SU-DHL-6 (cell line): ENCODE data around the gene ZFHX2.

Experiments
- H2AFZ ChIP-seq: fragments of 200-600 bp; sonication (generic); 2 replicates; pipeline ENCODE4 v1.6.1; 2014; ENCODE audit warnings: low read depth, mild to moderate bottlenecking, moderate library complexity, mixed read lengths, antibody characterized with exemption, low read length; ENCODE audit not compliant: severe bottlenecking
- H3F3A ChIP-seq: fragments of 200-600 bp; shearing (Covaris generic); 2 replicates; pipeline ENCODE4 v1.6.0; 2016; ENCODE audit warnings: antibody characterized with exemption, mild to moderate bottlenecking; ENCODE audit not compliant: insufficient read depth
- H3K27ac ChIP-seq: fragments of 200-600 bp; sonication (generic); 2 replicates; pipeline ENCODE4 v1.5.1; 2016; ENCODE audit warnings: low read depth, mild to moderate bottlenecking, low read length, moderate library complexity, mixed read lengths
- H3K27me3 ChIP-seq: fragments of 200-600 bp; sonication (generic), shearing (Covaris generic); 2 replicates; pipeline ENCODE4 v1.6.0; 2014; ENCODE audit warnings: mild to moderate bottlenecking, low read length
- H3K36me3 ChIP-seq: fragments of 200-600 bp; sonication (generic); 2 replicates; pipeline ENCODE4 v1.6.1; 2014; ENCODE audit warnings: mild to moderate bottlenecking, low read length, mixed read lengths
- H3K4me2 ChIP-seq: fragments of 300-600, 200-600 bp; shearing (Covaris generic), sonication (generic); 2 replicates; pipeline ENCODE4 v1.6.0; 2014; ENCODE audit warnings: low read length, low read depth, mild to moderate bottlenecking; ENCODE audit not compliant: poor library complexity, severe bottlenecking
- H3K4me3 ChIP-seq: fragments of 200-600 bp; sonication (generic); 2 replicates; pipeline ENCODE4 v1.5.1; 2014; ENCODE audit warnings: antibody characterized with exemption, low read length, mild to moderate bottlenecking, mixed read lengths; ENCODE audit not compliant: insufficient read depth, poor library complexity, severe bottlenecking
- H3K79me2 ChIP-seq: fragments of 200-600 bp; sonication (generic); 2 replicates; pipeline ENCODE4 v1.6.1; 2014; ENCODE audit warnings: mild to moderate bottlenecking, low read length, moderate library complexity; ENCODE audit not compliant: insufficient read depth
- H3K9ac ChIP-seq: fragments of 200-600 bp; sonication (generic); 2 replicates; pipeline ENCODE4 v1.7.0; 2014; ENCODE audit warnings: mild to moderate bottlenecking, low read length
- H3K9me2 ChIP-seq: fragments of 200-600 bp; sonication (generic); replicated peaks from 2 replicates; pipeline ENCODE4 v1.6.1; 2014; ENCODE audit warnings: low read length; ENCODE audit not compliant: insufficient read depth
- H3K9me3 ChIP-seq: fragments of 200-600 bp; sonication (generic); 2 replicates; pipeline ENCODE4 v1.6.1; 2014; ENCODE audit warnings: low read length, mixed read lengths; ENCODE audit not compliant: insufficient read depth
- H4K20me1 ChIP-seq: fragments of 200-600 bp; sonication (generic); 2 replicates; pipeline ENCODE4 v1.6.1; 2014; ENCODE audit warnings: low read depth, mild to moderate bottlenecking, antibody characterized with exemption, low read length, moderate library complexity, mixed read lengths
- CTCF ChIP-seq: fragments of 200-600 bp; sonication (generic); IDR thresholded peaks from one replicate; pipeline ENCODE4 v1.5.1; 2017; ENCODE audit warnings: antibody characterized with exemption, mild to moderate bottlenecking, low read length, moderate library complexity; ENCODE audit not compliant: insufficient read depth, poor library complexity, severe bottlenecking
- EZH2phosphoT487 ChIP-seq: fragments of 200-600 bp; sonication (generic), shearing (Covaris generic); conservative IDR thresholded peaks from 2 replicates; pipeline ENCODE4 v1.6.1; 2018; ENCODE audit warnings: mild to moderate bottlenecking, antibody characterized with exemption, low read length, moderate library complexity, mixed read lengths

The ZFHX2 gene

GRCh38 chr14:23514644-23514957 is 37.0 kb downstream of the ZFHX2 start:
- Histone ChIP-seq H2AFZ (no peak overlapping the region), H3K4me2 (no peak overlapping the region), H3K9me3 (no peaks in the 10 kb centered on the region), H4K20me1 (no peaks in the 10 kb centered on the region), H3K9me2 (no peaks in the 10 kb centered on the region), H3F3A (no peaks in the 10 kb centered on the region), H3K79me2 (no peaks in the 10 kb centered on the region), H3K27ac (no peak overlapping the region), H3K4me3 (no peak overlapping the region), H3K27me3 (no peaks in the 10 kb centered on the region), H3K9ac (no peak overlapping the region), H3K36me3 (no peaks in the 10 kb centered on the region)
- TF ChIP-seq CTCF (no peak), EZH2phosphoT487 (no peak)

GRCh38 chr14:23513818-23514643 is 37.5 kb downstream of the ZFHX2 start:
- Histone ChIP-seq H3K4me2 (no peak overlapping the region), H3K9me3 (no peaks in the 10 kb centered on the region), H3K36me3 (no peaks in the 10 kb centered on the region), H3K79me2 (no peaks in the 10 kb centered on the region), H3F3A (no peaks in the 10 kb centered on the region), H3K27me3 (no peaks in the 10 kb centered on the region), H3K4me3 (no peak overlapping the region), H2AFZ (no peak overlapping the region), H3K27ac (no peak overlapping the region), H3K9me2 (no peaks in the 10 kb centered on the region), H3K9ac (no peak overlapping the region), H4K20me1 (no peaks in the 10 kb centered on the region)
- TF ChIP-seq EZH2phosphoT487 (no peak), CTCF (no peak)

GRCh38 chr14:23513005-23513817 is 38.4 kb downstream of the ZFHX2 start:
- H3K27me3 ChIP-seq, result no peaks in the 10 kb centered on the region
- no peaks in the 10 kb centered on the region for H3F3A ChIP-seq
- no peaks in the 10 kb centered on the region for H3K79me2 ChIP-seq
- no peaks in the 10 kb centered on the region for H4K20me1 ChIP-seq
- no peak overlapping the region for H3K9ac ChIP-seq
- no peak overlapping the region for H3K27ac ChIP-seq
- TF ChIP-seq EZH2phosphoT487 (no peak), CTCF (no peak)
- no peaks in the 10 kb centered on the region for H3K9me3 ChIP-seq
- H2AFZ ChIP-seq, result no peak overlapping the region
- H3K4me3 ChIP-seq, result no peak overlapping the region
- no peaks in the 10 kb centered on the region for H3K36me3 ChIP-seq
- H3K9me2 ChIP-seq, result no peaks in the 10 kb centered on the region
- H3K4me2 ChIP-seq, result no peak overlapping the region
